Fibroblast of lung (primary cell): ENCODE results near the gene EEPD1. TPM values are rescaled to one million over a fixed set of nuclear protein-coding genes. Genes with fewer than 3 reads are reported as not detected.

ENCODE experiments used
- DNase-seq, 2 donors: peaks; one replicate each; pipeline versions ENCODE4 v3.0.0 to v3.0.0-alpha.2; 2010; ENCODE audit warnings: low read depth in 2 of 2
- H2AFZ ChIP-seq: 2 replicates; pipeline ENCODE4 v1.5.1; 2012; ENCODE audit warnings: low read length, control low read depth, inconsistent platforms
- H3K27ac ChIP-seq: 2 replicates; pipeline ENCODE4 v1.5.1; 2011; ENCODE audit warnings: low read length, control low read depth; ENCODE audit not compliant: insufficient read depth
- H3K27me3 ChIP-seq: 2 replicates; pipeline ENCODE4 v1.5.1; 2011; ENCODE audit warnings: mild to moderate bottlenecking, low read length; ENCODE audit not compliant: control insufficient read depth, insufficient read depth
- H3K36me3 ChIP-seq: 2 replicates; pipeline ENCODE4 v1.5.1; 2011; ENCODE audit warnings: low read length; ENCODE audit not compliant: control insufficient read depth, insufficient read depth
- H3K4me1 ChIP-seq: 2 replicates; pipeline ENCODE4 v1.5.1; 2011; ENCODE audit warnings: low read length; ENCODE audit not compliant: control insufficient read depth, insufficient read depth; ENCODE audit errors: extremely low read depth
- H3K4me2 ChIP-seq: 2 replicates; pipeline ENCODE4 v1.5.1; 2011; ENCODE audit warnings: low read length, control low read depth; ENCODE audit not compliant: insufficient read depth; ENCODE audit errors: extremely low read depth
- H3K4me3 ChIP-seq, 4 experiments: fragments of 200-600 bp in 1 of 4; sonication (generic) in 1 of 4; replicated peaks in 1 of 4; 2 replicates each; pipeline ENCODE4 v1.5.1; 2011 to 2016; ENCODE audit warnings: low read length in 4 of 4, low read depth in 3 of 4, mild to moderate bottlenecking in 3 of 4, control low read depth in 2 of 4, inconsistent platforms in 1 of 4, mixed read lengths in 1 of 4; ENCODE audit not compliant: insufficient read depth in 1 of 4; ENCODE audit errors: control extremely low read depth in 1 of 4
- H3K79me2 ChIP-seq: 2 replicates; pipeline ENCODE4 v1.5.1; 2012; ENCODE audit warnings: mild to moderate bottlenecking, low read length, inconsistent platforms; ENCODE audit not compliant: control insufficient read depth, insufficient read depth
- H3K9ac ChIP-seq: 2 replicates; pipeline ENCODE4 v1.5.1; 2011; ENCODE audit warnings: mild to moderate bottlenecking, low read length, control low read depth; ENCODE audit not compliant: insufficient read depth
- H3K9me3 ChIP-seq: 2 replicates; pipeline ENCODE4 v1.5.1; 2012; ENCODE audit warnings: low read depth, low read length; ENCODE audit not compliant: control insufficient read depth, insufficient read depth
- H4K20me1 ChIP-seq: 2 replicates; pipeline ENCODE4 v1.5.1; 2011; ENCODE audit warnings: low read length; ENCODE audit not compliant: control insufficient read depth, insufficient read depth; ENCODE audit errors: extremely low read depth
- CTCF ChIP-seq, 2 donors: IDR thresholded peaks in 1 of 2; conservative IDR thresholded peaks in 1 of 2; 1 replicate in 1 of 2; 2 replicates in 1 of 2; pipeline ENCODE4 v1.5.1; 2011 to 2012; ENCODE audit warnings: low read length in 2 of 2, control low read depth in 1 of 2, inconsistent platforms in 1 of 2, low read depth in 1 of 2, mild to moderate bottlenecking in 1 of 2
- EZH2 ChIP-seq: IDR thresholded peaks from 2 replicates; pipeline ENCODE4 v1.5.1; 2012; ENCODE audit warnings: low read length, control low read depth, mild to moderate bottlenecking; ENCODE audit errors: missing control alignments
- polyA plus RNA-seq, 2 donors: library from polyadenylated mRNA; depleted of rRNA in 1 of 2; stranded (reverse) in 1 of 2; unstranded in 1 of 2; fragments of >200 nt; gene quantifications; 2 replicates each; pipeline ENCODE4 v1.2.1, GENCODE V29; 2011 to 2012; ENCODE audit warnings: missing spikeins in 1 of 2
- total RNA-seq: library from RNA; depleted of rRNA; stranded (reverse); fragments of >200 nt; gene quantifications from 2 replicates; pipeline ENCODE4 v1.2.1, GENCODE V29; 2014

The EEPD1 gene
- total and polyA plus RNA-seq, 2 donors (not counting 1 experiment from before 2014, with no cell fraction given): 8.4 to 15.9 TPM

GRCh38 chr7:36309301-36309700 lies 156.2 kb downstream of the EEPD1 start:
- Histone ChIP-seq H3K79me2 (no peaks in the 10 kb centered on the region), H4K20me1 (no peaks in the 10 kb centered on the region), H3K4me2 (no peak overlapping the region), H3K36me3 (no peaks in the 10 kb centered on the region), H3K27me3 (peaks cover 4% of the 10 kb centered on the region), H2AFZ (no peak overlapping the region), H3K27ac (no peak overlapping the region), H3K9ac (no peak overlapping the region), H3K9me3 (no peaks in the 10 kb centered on the region), H3K4me3 (no peak overlapping the region), H3K4me1 (peaks cover 4% of the 10 kb centered on the region)
- TF ChIP-seq EZH2: no peak
- no peak for TF ChIP-seq CTCF (conservative IDR thresholded peaks at IDR 0.05 in 1 of 2, IDR thresholded peaks at IDR 0.05 in 1 of 2; ENCODE audit: low read depth in 1 of 2, low read length in 2 of 2)
- DNase-seq: no peak

GRCh38 chr7:36309716-36310115 lies 156.7 kb downstream of the EEPD1 start:
- Histone ChIP-seq H3K27me3 (peaks cover 4% of the 10 kb centered on the region), H2AFZ (no peak overlapping the region), H4K20me1 (no peaks in the 10 kb centered on the region), H3K9ac (no peak overlapping the region), H3K79me2 (no peaks in the 10 kb centered on the region), H3K36me3 (no peaks in the 10 kb centered on the region), H3K9me3 (no peaks in the 10 kb centered on the region), H3K4me2 (no peak overlapping the region), H3K4me1 (peaks cover under 1% of the 10 kb centered on the region), H3K27ac (no peak overlapping the region), H3K4me3 (no peak overlapping the region)
- DNase-seq: no peak
- TF ChIP-seq EZH2: no peak
- TF ChIP-seq CTCF (conservative IDR thresholded peaks at IDR 0.05 in 1 of 2, IDR thresholded peaks at IDR 0.05 in 1 of 2; ENCODE audit: low read depth in 1 of 2, low read length in 2 of 2): no peak

- Histone ChIP-seq H3K9ac (no peak overlapping the region), H3K36me3 (no peaks in the 10 kb centered on the region), H3K27ac (no peak overlapping the region), H2AFZ (no peak overlapping the region), H4K20me1 (no peaks in the 10 kb centered on the region), H3K4me1 (peaks cover 3% of the 10 kb centered on the region), H3K9me3 (no peaks in the 10 kb centered on the region), H3K27me3 (peaks cover 6% of the 10 kb centered on the region), H3K79me2 (no peaks in the 10 kb centered on the region), H3K4me2 (no peak overlapping the region), H3K4me3 (no peak overlapping the region)
- TF ChIP-seq CTCF (conservative IDR thresholded peaks at IDR 0.05 in 1 of 2, IDR thresholded peaks at IDR 0.05 in 1 of 2; ENCODE audit: low read depth in 1 of 2, low read length in 2 of 2): no peak
- TF ChIP-seq EZH2: no peak
- DNase-seq: no peak
These were observed 157.8 kb downstream of the EEPD1 start for GRCh38 chr7:36310897-36311296.
